GM21529 (cell line): Measurements from ENCODE around the gene CYB5B.

Experiments
- ATAC-seq: cut with Tn5 transposase; IDR thresholded peaks from one replicate; pipeline ENCODE4 v1.9.1; 2021; ENCODE audit not compliant: unreplicated experiment

The CYB5B gene, protein sequence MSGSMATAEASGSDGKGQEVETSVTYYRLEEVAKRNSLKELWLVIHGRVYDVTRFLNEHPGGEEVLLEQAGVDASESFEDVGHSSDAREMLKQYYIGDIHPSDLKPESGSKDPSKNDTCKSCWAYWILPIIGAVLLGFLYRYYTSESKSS

DNA sequence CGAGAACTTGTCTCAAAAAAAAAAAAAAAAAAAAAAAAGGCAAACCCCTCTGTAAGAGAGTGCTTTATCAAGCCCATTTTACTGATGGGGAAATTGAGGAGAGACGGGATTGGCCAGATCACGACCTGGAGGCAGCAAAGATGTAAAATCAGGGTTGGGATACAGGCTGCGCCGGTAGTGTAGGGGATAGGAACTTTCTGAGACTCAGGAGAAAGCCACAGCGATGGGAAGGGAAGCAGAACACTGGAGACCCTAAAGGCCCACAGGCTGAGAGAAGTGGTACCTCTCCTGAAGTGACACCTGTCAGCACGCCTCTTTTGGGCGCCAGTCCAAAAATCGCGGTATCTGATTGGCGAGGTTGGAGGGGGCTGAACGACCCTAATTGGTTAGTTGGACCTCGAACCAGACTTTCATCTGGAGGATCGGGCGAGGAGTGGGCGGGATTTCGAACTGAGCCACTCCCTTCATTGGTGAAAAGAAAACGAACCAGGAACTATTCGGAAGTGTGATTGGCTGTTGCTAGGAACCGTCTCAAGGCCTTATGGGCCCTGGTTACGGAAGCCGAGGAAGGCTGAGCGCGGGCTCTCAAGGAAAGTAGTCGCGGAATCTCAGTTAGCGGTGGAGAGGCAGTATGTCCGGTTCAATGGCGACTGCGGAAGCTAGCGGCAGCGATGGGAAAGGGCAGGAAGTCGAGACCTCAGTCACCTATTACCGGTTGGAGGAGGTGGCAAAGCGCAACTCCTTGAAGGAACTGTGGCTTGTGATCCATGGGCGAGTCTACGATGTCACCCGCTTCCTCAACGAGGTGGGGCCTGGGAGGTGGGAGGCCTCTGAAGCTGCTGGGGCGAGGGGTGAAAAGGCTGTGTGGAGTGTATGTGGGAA lies at the start of gene CYB5B:
CYB5B (plus strand) TSS at position 567 of the 882 bp plus-strand sequence; CDS start at position 632, 65 bp downstream.
- ATAC-seq = peak; percentile 96

DNA sequence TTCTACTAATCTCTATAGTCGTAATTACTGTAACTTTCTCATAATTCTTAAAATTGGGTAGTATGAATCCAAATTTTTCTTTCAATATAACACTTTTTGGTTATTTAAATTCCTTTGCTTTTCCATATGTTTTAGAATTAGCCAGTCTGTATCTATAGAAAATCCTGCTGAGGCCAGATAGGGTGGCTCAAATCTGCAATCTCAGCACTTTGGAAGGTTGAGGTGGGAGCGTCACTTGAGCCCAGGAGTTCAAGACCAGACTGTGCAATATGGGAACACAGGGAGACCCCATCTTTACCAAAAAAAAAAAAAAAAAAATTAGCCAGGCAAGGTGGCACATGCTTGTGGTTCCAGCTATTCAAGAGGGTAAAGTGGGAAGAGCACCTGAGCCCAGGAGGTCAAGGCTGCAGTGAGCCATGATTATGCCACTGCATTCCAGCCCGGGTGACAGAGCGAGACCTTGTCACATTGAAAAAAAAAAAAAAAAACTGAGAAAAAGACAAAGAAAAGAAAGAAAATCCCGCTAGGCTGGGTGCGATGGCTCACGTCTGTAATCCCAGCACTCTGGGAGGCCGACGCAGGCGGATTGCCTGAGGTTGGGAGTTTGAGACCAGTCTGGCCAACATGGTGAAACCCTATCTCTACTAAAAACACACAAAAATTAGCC lies 47.9 kb upstream of the CYB5B start:
- ATAC-seq = no peak

DNA sequence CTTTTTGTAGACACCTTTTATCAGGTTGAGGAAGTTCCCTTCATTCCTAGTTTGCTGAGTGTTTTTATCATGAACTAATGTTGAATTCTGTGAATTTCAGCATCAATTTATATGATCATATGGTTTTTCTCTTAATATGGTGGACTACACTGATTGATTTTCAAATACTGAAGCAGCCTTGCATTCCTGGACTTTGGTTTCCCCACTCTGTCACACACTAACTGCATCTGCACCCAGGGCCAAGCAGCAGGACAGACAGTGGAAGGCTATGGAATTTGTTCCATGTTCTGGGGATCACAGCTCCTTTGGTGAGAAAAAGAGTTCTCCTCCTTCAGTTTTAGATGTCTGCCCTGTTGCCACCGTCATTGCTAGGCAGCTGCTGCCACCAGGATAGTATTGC lies 46.4 kb upstream of the CYB5B start:
- ATAC-seq = no peak

DNA sequence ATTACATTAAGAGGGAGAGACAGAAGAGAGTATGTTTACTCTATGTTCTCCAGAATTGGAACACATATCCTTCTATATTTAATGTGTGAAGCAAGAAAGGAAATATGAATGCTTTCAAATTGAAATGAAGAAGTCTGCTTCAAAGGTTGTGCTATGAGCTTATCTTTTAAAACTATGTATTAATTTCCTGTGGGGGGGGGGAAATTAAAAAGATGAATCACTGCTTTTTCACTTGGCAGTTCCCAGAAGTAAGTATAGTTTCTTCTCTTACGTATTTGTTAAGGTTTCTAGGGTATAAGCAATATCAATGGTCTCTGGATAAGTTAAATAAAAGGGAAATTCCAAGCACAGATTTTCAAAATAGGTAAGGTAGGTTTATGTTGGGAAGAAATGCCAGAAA lies 45.7 kb upstream of the CYB5B start:
- ATAC-seq = no peak

DNA sequence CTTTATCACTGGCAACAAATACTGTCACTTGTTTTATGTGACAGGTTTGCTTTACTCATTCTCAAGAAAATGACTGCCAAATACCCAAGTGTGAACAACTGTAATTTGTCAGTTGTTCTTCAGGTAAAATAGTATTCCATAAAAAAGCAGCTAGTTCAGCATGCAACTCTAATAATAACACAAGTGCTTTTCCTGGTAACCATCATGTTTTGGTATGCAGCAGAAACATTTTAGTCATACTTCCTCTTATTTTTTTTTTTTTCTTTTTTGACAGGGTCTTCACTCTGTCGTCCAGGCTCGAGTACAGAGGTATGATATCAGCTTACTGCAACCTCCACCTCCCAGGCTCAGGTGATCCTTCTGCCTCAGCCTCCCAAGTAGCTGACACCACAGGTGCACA lies 43.2 kb upstream of the CYB5B start:
- ATAC-seq = no peak

DNA sequence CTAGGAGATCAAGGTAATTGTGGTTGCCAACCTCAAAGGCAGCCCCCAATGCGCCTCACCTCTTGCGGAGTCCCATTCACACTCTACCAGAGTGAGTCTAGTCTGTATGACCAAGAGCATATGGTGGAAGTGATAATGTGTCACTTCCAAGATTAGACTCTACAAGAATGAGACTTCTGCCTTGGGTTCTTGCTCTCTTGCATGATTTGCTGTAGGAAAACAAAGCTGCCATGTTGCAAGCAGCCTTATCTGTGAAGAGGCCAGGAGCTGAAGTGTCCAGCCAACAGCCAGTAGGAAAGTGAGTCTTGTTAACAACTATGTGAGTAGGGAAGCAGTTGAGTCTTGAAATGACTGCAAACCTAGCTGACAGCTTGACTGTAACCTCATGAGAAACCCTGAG lies 42.0 kb upstream of the CYB5B start:
- ATAC-seq = no peak

DNA sequence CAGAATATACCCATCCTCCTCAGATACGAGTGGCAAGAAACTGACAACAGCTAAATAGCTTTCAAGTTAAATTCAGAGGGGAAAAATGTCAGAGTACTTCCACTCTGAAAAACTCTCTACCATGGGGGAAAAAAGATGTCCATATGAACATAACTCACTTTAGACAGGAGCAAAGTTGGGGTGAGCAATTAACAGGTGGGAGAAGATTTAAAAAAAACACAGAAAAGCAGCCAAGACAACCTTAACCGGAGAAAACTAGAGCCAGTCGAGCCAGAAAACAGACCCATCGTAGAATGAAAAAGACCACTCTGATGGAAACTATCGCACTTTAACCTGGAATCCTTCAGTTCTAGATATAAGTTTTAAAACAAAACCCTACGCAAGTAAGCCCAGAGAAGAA lies 39.4 kb upstream of the CYB5B start:
- no peak for ATAC-seq

DNA sequence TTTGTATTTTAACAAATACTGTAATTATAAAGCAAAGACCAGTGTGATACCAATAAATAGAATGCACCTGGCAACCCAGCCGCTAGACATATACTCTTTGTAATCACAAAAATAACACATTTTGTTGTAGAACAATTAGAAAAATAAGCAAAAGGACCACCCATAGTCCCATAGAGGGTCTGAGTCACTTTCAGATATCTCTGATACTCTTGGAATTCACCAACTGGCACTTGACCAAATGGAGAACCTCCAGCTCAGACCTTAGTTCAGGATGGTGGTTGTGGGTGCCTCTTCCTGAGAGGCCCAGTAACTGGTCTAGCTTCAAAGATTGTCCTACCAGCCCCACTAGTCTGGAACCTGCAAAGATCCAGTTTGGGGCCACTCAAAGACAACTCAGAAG lies 37.8 kb upstream of the CYB5B start:
- ATAC-seq = no peak

DNA sequence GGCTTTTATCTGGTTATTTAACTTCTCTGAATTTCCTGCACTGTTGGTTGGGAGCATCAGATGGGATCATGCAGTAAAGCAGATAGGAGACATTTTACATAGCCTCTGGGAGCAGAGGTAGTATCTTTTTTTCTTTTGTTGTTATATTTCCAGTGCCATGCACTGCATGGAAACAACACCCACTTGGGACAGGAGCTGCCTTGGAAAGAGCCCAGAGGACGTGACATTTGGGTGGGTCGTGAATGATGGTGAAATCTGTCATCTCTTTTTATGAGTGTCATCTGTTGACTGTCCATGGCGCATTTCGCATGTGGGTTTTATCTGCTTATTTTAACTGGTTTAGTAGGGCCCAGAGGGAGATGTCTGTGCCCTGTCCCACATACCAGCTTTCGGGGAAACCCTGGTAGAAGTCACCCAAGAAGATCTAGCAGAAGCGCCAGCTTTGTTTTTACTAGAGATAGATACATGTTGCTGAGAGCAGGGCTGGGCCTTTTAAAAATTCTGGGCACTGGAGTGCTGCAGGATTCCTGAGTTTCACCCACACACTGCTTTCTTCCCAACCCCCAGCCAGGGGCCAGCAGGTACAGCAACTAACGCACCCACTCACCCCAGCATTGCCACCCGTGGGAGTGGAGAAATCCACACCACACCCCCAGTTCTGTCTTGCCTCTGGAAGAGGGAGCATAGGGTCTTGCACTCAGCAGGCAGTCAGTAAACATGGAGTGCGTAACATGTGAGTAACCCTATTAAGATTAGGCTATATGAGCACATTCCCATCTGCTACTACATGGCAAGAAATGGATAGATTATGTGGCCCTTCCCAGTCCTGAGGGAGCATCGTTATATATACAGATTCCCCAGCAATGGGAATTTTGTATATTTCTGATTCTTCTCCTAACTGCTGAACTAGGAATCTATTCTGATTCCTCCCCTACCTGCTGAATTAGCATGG lies 30.2 kb upstream of the CYB5B start:
- no peak for ATAC-seq

DNA sequence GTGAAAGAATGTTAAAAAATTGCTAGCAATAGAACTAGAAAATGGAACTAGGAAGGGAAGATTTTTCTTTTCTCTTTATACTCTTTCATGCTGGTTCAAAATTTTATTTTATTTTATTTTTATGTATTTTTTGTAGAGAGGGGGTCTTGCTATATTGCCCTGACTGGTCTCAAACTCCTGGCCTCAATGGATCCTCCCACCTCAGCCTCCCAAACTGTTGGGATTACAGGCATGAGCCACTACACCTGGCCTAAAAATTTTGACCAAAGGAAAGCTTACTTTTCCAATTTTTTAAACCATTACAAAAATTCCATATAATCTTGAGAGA lies 28.6 kb upstream of the CYB5B start:
- no peak for ATAC-seq

DNA sequence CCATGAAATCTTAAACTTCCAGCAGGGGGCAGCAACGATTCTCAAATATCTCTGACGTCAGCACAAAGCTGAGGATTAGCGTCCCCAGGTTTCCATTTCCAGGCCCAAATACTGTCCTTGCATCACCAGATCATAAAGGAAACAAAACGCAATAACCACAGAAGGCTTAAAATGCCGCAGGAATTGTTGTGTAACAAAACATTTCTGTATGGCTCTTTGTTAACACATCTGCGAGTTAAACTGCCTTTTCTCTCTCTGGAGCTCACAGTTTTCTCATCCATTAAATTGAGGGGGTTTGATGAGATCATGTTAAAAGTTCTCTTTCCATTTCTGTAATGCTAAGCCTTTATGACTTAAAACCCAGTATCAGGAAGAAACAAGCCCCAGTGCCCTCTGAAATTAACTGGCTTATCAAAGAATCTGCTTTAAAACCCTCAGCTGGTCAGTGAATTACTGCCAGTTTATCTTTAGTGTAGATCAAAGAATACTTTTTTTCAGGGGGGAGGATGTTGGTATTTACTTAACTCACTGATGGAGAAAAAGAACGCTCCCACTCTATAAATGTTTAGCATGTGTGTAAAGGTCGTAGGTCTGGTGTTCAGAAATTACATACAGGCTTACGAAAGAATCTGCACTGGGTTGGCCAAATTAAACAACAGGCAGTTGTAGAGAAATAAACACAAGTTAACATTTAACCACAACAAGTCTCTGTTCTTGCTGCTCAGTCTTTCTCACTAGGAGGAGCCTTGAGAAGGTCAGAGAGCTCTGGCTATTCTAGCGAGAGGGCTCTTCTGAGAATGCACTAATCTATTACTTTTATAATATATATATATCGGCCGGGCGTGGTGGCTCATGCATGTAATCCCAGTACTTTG lies 28.0 kb upstream of the CYB5B start:
- ATAC-seq = peak; percentile 45

DNA sequence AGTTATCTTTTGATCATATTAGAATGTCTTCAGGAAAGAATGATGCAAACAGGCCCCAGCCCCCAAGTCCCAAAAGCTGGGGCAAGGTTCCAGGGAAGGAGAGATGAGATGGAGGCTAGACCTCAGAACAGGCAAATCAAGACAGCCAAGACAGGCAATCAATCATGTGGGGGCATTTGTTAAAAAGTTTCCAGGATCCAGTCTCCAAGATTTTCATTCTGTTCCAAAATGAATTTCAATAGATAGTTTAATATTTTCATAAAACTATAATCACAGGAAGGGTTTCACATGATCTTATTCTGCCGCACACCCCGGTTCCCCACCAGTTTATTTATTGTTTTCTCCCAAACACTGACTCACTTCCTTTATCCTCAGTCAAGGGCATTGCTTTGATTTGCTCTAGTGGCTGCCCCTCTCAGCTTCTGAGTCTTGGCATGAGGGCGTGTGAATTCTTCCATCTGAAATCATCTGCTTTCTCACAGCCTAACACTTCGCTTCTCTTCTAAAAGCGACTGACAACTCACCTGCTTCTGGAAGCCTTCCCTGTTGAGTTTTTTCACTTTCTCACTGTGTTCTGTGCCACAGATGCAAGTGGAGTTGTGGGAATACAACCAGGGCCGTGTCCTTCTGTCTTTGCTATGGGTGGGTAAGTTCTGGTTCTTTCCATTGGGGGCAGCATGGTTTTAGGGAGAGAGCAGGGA lies 26.4 kb upstream of the CYB5B start:
- ATAC-seq = no peak

DNA sequence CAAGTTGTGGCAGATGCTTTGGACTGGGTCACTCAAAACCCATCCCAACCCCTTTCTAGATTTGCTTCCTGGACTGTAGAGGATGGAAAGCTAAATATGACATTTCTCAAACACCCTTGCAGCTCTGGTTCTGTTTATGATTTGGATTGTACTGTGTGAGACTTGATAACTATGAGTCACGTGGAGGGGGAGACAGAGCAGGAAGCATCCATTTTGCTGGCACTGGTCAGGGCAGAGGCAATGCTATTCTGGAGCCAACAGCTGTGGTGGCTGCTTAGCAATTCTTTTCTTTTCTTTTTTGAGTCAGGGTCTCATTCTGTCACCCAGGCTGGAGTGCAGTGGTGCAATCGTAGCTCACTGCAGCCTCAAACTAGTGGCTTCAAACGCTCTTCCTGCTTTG lies 25.1 kb upstream of the CYB5B start:
- no peak for ATAC-seq

DNA sequence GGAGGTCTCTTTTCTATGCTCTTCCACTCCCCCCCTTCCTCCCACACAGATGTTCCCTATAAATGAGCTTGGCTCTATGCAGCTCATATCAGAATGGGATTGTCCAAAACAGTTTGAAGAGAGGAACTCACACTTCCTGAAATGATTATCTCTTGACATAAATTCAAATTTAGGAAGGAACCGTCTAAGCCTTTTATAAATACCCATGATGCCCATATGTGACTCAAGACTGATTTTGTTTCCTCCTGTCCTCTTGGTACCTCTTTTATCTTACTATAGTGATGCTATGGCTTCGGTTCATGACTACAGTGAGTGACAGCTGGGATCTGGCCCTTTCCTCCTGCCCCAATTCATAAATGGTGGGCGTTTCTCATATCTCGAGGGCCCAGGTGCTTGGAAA lies 22.0 kb upstream of the CYB5B start:
- ATAC-seq = no peak

DNA sequence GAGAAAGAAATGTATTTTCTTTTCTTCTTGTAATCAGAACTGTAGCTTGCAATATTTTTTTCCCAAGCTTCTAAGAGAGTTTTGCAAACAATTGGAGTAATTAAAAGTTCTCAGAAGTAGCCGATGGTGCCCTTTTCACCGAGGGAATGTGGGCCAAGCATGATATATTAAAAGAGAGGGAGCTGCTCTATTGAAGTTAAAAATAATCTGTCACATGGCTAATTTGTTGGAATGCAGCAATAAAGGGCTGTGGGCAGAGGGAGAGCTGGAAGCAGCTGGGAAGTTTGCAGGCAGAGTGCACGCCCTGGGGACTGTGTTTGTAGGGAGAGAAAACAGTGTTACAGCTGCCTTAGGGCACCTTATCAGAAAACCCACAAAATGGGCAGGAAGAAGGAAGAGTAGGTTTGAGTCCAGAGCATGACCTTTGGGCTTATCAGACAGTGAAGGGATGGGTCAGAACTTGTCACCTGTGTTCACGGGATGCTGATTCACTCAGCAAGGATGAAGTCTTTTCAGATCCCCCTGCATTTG lies 20.1 kb upstream of the CYB5B start:
- ATAC-seq = no peak

DNA sequence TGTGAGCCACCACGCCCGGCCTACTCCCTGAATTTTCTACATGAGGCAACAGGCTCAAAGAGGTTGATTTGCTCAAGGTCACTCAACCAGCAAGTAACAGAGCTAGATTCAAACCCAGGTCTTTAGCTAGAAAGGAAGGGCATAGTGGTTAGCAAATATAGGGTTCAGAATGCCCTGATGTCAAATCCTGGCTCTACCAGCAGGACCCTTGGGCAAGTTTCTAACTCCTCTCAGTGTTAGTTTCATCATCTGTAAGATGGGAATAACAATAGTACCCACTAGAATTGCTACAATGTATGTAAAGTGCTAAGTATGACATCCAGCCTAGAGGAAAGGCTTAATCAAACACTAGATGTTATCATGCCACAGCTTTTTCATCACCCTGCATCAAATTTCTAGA lies 19.1 kb upstream of the CYB5B start:
- no peak for ATAC-seq

DNA sequence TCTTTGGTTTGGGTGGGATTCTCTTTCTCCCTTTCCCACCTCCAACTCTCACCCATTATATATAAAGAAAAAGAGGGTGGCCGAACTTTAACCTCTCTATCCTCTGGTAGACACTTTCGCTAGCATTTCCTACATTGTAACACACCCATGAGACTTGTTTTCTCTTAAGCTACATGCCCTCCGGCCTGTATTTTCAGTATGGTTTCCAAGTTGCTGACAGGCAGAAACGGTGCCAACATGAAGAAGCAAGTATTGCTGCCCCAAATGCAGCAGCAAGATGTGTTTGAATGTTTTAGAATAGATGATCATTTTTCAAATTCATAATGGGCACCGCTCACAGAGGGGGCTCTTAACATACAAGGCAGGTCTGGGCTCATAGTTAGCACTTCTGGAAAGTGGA lies 18.7 kb upstream of the CYB5B start:
- ATAC-seq = no peak

DNA sequence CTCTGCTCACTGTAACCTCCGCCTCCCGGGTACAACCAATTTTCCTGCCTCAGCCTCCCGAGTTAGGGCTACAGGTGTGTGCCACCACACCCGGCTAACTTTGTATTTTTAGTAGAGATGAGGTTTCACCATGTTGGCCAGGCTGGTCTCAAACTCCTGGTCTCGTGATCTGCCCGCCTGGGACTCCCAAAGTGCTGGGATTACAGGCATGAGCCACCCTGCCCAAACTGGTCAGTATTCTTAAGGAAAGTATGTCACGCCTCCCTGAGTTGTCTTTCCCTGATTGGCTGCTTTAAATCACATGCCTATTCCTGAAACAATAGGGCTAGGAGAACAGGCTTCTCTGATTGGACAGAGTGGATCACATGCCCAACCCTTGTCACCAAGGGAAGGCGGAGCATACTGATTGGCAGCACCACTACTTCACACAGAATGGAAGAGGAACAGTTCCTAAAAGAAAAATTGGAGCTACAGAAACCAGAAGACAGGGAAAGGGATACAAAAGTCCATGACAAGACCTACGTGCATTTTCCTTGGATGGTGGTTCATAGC lies 17.6 kb upstream of the CYB5B start:
- ATAC-seq = no peak

DNA sequence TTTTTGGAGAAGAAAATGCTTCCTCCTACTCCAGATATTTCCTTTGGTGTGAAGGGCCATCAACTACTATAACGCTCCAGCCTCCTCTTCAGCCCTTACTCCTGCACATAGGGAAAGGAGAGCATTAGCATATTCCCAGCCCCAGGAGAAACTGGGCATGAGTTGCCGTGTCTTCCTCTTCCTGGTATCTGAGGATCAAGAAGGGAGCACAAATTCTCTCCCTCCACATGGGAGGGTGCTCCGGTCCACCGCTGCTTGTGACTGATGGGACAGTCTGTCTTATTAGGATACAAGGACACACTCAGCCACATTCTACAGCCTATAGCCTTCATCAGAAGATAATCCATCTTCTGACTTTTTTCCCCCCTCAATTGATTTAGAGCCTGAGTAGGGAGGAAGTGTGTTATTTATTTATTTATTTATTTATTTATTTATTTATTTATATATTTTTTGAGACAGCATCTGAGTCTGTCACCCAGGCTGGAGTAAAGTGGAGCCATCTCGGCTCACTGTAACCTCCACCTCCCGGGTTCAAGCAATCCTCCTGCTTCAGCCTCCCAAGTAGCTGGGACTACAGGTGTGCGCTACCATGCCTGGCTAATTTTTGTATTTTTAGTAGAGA lies 16.6 kb upstream of the CYB5B start:
- no peak for ATAC-seq
